Measurements from ENCODE around the gene HEXA. TPM values are rescaled to one million over a fixed set of nuclear protein-coding genes. Genes with fewer than 3 reads are reported as not detected.
A peak's percentile ranks its signal among the peaks of the same experiment; 100 is the strongest.
"Not testable (repeated sequence)": the region's sequence is repeated elsewhere in the genome, so short reads cannot be mapped to it uniquely, and the experiment has no call there.

HEXA gene
- total RNA-seq, 1 donor from 2014 or later, result 48.7 TPM

DNA sequence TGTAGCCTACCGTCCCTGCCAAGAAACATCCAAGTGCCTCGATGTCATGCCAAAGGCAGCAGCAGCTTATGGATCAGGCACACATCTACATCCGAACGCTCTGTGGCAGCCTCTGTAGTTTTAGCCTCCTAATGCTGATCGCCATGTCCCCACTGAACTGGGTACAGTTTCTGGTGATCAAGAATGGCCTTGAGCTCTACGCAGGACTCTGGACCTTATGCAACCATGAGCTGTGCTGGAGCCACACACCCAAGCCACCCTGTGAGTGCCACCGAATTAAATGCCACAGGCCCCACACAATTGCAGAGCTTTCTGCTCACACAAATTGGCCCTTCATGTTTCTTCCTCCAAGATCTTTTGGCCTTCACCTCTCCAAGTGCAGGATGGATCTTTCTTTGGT is 22.8 kb upstream of the HEXA start:
- no peak overlapping the region for H3K4me3 ChIP-seq (ENCODE audit: low read depth, low read length)
- no peaks in the 10 kb centered on the region for H3K36me3 ChIP-seq (ENCODE audit: control insufficient read depth, insufficient read depth, low read length)
- DNase-seq (ENCODE audit: low read depth) (no peak), FAIRE-seq (peak; percentile 23)
- peaks cover 2% of the 10 kb centered on the region for H3K27me3 ChIP-seq (ENCODE audit: control insufficient read depth, insufficient read depth, low read length)
- TF ChIP-seq CTCF (IDR thresholded peaks at IDR 0.05; ENCODE audit: insufficient read depth, low read length, severe bottlenecking), result no peak

GRCh38 chr15:72397796-72398588 is 22.2 kb upstream of the HEXA start, which contains the start of gene TMEM202:
TMEM202 (plus strand) TSS chr15:72398305; CDS start chr15:72398327, 22 bp downstream.
- no peak for TF ChIP-seq CTCF (IDR thresholded peaks at IDR 0.05; ENCODE audit: insufficient read depth, low read length, severe bottlenecking)
- DNase-seq (ENCODE audit: low read depth) (no peak), FAIRE-seq (no peak)
- H3K4me3 ChIP-seq (ENCODE audit: low read depth, low read length), result no peak within 1 kb of the TSS
- H3K36me3 ChIP-seq (ENCODE audit: control insufficient read depth, insufficient read depth, low read length), result no peaks in the 10 kb centered on the region
- peaks cover 2% of the 10 kb centered on the region for H3K27me3 ChIP-seq (ENCODE audit: control insufficient read depth, insufficient read depth, low read length)

DNA sequence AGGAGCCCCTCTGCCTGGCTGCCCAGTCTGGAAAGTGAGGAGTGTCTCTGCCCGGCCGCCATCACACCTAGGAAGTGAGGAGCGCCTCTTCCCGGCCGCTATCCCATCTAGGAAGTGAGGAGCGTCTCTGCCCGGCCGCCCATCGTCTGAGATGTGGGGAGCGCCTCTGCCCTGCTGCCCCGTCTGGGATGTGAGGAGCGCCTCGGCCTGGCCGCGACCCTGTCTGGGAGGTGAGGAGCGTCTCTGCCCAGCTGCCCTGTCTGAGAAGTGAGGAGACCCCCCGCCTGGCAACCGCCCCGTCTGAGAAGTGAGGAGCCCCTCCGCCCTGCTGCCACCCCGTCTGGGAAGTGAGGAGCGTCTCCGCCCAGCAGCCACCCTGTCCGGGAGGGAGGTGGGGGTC is 20.5 kb upstream of the HEXA start:
- not testable (repeated sequence) for DNase-seq (ENCODE audit: low read depth); H3K4me3 ChIP-seq (ENCODE audit: low read depth, low read length); H3K27me3 ChIP-seq (ENCODE audit: control insufficient read depth, insufficient read depth, low read length); FAIRE-seq; H3K36me3 ChIP-seq (ENCODE audit: control insufficient read depth, insufficient read depth, low read length)

DNA sequence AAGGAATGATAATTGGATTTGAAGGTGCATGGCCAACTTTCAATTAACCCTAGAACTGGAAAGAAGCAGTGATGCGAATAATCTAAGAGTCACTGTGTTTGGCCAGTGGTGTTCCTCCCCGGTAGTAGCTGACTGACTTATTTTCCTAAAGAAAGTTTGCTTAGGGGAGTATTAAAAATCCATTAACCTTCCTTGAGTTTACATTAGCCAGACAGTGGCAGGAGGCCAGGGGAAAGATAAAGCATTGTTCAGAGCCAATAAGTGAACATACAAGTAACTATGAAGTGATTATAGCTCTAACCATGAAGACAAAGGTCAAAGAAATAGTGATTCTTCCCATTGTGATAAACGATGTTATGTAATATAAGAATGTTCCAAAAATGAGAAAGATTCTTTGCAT is 13.4 kb upstream of the HEXA start:
- DNase-seq (ENCODE audit: low read depth) (no peak), FAIRE-seq (no peak)
- Histone ChIP-seq H3K36me3 (ENCODE audit: control insufficient read depth, insufficient read depth, low read length) (no peaks in the 10 kb centered on the region), H3K4me3 (ENCODE audit: low read depth, low read length) (no peak overlapping the region), H3K27me3 (ENCODE audit: control insufficient read depth, insufficient read depth, low read length) (peaks cover 2% of the 10 kb centered on the region)
- no peak for TF ChIP-seq CTCF (IDR thresholded peaks at IDR 0.05; ENCODE audit: insufficient read depth, low read length, severe bottlenecking)

- TF ChIP-seq CTCF (IDR thresholded peaks at IDR 0.05; ENCODE audit: insufficient read depth, low read length, severe bottlenecking), result no peak
- H3K27me3 ChIP-seq (ENCODE audit: control insufficient read depth, insufficient read depth, low read length), result peaks cover 5% of the 10 kb centered on the region
- no peak for FAIRE-seq
- H3K4me3 ChIP-seq (ENCODE audit: low read depth, low read length), result no peak overlapping the region
- no peak for DNase-seq (ENCODE audit: low read depth)
- H3K36me3 ChIP-seq (ENCODE audit: control insufficient read depth, insufficient read depth, low read length), result no peaks in the 10 kb centered on the region
Observed at GRCh38 chr15:72387741-72388140, 11.9 kb upstream of the HEXA start.

DNA sequence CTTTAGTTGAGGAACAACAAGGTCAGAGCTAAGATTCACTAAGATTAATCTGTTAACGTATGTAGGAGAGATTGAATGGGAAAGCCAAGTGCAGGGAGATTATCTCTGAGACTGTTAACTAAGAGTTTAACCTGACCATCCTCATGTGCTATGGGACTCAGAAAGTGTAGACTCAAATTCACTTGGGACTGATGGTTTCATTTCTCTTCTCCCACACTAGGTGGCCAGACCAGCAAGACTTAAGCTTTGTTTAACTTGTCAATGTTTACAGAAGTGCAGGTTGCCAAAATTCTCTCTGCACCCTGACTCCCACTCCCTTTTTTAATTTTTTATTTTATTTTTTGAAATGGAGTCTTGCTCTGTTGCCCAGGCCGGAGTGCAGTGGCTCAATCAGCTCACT is 6.3 kb upstream of the HEXA start:
- H3K36me3 ChIP-seq (ENCODE audit: control insufficient read depth, insufficient read depth, low read length), result no peaks in the 10 kb centered on the region
- peaks cover 5% of the 10 kb centered on the region for H3K27me3 ChIP-seq (ENCODE audit: control insufficient read depth, insufficient read depth, low read length)
- DNase-seq (ENCODE audit: low read depth), result no peak
- no peak overlapping the region for H3K4me3 ChIP-seq (ENCODE audit: low read depth, low read length)
- TF ChIP-seq CTCF (IDR thresholded peaks at IDR 0.05; ENCODE audit: insufficient read depth, low read length, severe bottlenecking), result no peak
- no peak for FAIRE-seq
